CD14-positive monocyte (primary cell): ENCODE data around the gene APOBEC3F. TPM values are rescaled to one million over a fixed set of nuclear protein-coding genes. Genes with fewer than 3 reads are reported as not detected.
"Not testable (repeated sequence)": the region's sequence is repeated elsewhere in the genome, so short reads cannot be mapped to it uniquely, and the experiment has no call there.

ENCODE experiments used
- DNase-seq, 3 donors: peaks; one replicate each; pipeline ENCODE4 v3.0.0-alpha.2; 2011 to 2022
- H2AFZ ChIP-seq: 2 replicates; pipeline ENCODE4 v1.6.0; 2012; ENCODE audit warnings: mild to moderate bottlenecking, low read depth, low read length, inconsistent platforms; ENCODE audit not compliant: insufficient read depth, poor library complexity, severe bottlenecking
- H3K27ac ChIP-seq, 2 donors: 1 replicate in 1 of 2; 2 replicates in 1 of 2; pipeline ENCODE4 v1.5.1; 2012 to 2013; ENCODE audit warnings: low read length in 2 of 2, control low read depth in 1 of 2, inconsistent platforms in 1 of 2, low read depth in 1 of 2, mild to moderate bottlenecking in 1 of 2
- H3K27me3 ChIP-seq, 2 donors: one replicate each; pipeline versions ENCODE4 v1.6.0 to v1.6.1; 2011 to 2013; ENCODE audit warnings: low read length in 2 of 2; ENCODE audit not compliant: control insufficient read depth in 2 of 2, insufficient read depth in 2 of 2
- H3K36me3 ChIP-seq, 2 donors: replicated peaks in 1 of 2; 1 replicate in 1 of 2; 2 replicates in 1 of 2; pipeline versions ENCODE4 v1.5.1 to v1.6.1; 2012 to 2013; ENCODE audit warnings: low read length in 2 of 2, control low read depth in 1 of 2, inconsistent platforms in 1 of 2, mild to moderate bottlenecking in 1 of 2; ENCODE audit not compliant: insufficient read depth in 2 of 2, control insufficient read depth in 1 of 2
- H3K4me1 ChIP-seq, 2 donors: 1 replicate in 1 of 2; 2 replicates in 1 of 2; pipeline versions ENCODE4 v1.5.1 to v1.6.1; 2012 to 2013; ENCODE audit warnings: low read length in 2 of 2, control low read depth in 1 of 2, inconsistent platforms in 1 of 2, mild to moderate bottlenecking in 1 of 2, moderate library complexity in 1 of 2; ENCODE audit not compliant: insufficient read depth in 2 of 2, control insufficient read depth in 1 of 2
- H3K4me2 ChIP-seq: replicated peaks from 2 replicates; pipeline ENCODE3; 2012; ENCODE audit warnings: low read length, moderate library complexity, mild to moderate bottlenecking; ENCODE audit not compliant: poor library complexity, severe bottlenecking; ENCODE audit errors: extremely low read depth
- H3K4me3 ChIP-seq, 3 experiments: fragments of 200-600 bp in 1 of 3; sonication (generic) in 1 of 3; replicated peaks in 1 of 3; 1 replicate in 2 of 3; 2 replicates in 1 of 3; pipeline ENCODE4 v1.5.1; 2011 to 2013; ENCODE audit warnings: low read length in 3 of 3, mild to moderate bottlenecking in 3 of 3, control low read depth in 2 of 3, low read depth in 2 of 3, inconsistent platforms in 1 of 3, moderate library complexity in 1 of 3
- H3K79me2 ChIP-seq: 2 replicates; pipeline ENCODE4 v1.6.0; 2012; ENCODE audit warnings: mild to moderate bottlenecking, control low read depth, inconsistent platforms, low read length, moderate library complexity; ENCODE audit not compliant: insufficient read depth
- H3K9ac ChIP-seq: 2 replicates; pipeline ENCODE4 v1.6.0; 2017; ENCODE audit warnings: low read length, mild to moderate bottlenecking; ENCODE audit not compliant: insufficient read depth, poor library complexity, severe bottlenecking
- H3K9me3 ChIP-seq, 2 donors: replicated peaks in 1 of 2; 1 replicate in 1 of 2; 2 replicates in 1 of 2; pipeline versions ENCODE4 v1.5.1 to v1.6.1; 2012 to 2013; ENCODE audit warnings: low read length in 2 of 2, control low read depth in 1 of 2; ENCODE audit not compliant: control insufficient read depth in 1 of 2, insufficient read depth in 1 of 2
- H4K20me1 ChIP-seq: 2 replicates; pipeline ENCODE4 v1.6.0; 2012; ENCODE audit warnings: mild to moderate bottlenecking, low read length, control low read depth, moderate library complexity; ENCODE audit not compliant: insufficient read depth
- H3K27ac Mint-ChIP-seq, 7 donors: one replicate each; pipeline ENCODE4 v1.8.0; 2020; ENCODE audit warnings: mild to moderate bottlenecking in 7 of 7, mixed read lengths in 7 of 7, moderate library complexity in 6 of 7, inconsistent platforms in 2 of 7
- H3K27me3 Mint-ChIP-seq, 3 donors: one replicate each; pipeline ENCODE4 v1.8.0; 2021 to 2022; ENCODE audit warnings: low read depth in 3 of 3, mild to moderate bottlenecking in 3 of 3, mixed read lengths in 3 of 3, moderate library complexity in 3 of 3, inconsistent platforms in 1 of 3
- H3K36me3 Mint-ChIP-seq, 2 donors: one replicate each; pipeline ENCODE4 v1.8.0; 2020; ENCODE audit warnings: mixed read lengths in 2 of 2, inconsistent platforms in 1 of 2, mild to moderate bottlenecking in 1 of 2
- H3K4me1 Mint-ChIP-seq: one replicate; pipeline ENCODE4 v1.8.0; 2020; ENCODE audit warnings: mild to moderate bottlenecking, mixed read lengths
- H3K4me3 Mint-ChIP-seq, 2 donors: one replicate each; pipeline ENCODE4 v1.8.0; 2020; ENCODE audit warnings: mild to moderate bottlenecking in 2 of 2, mixed read lengths in 2 of 2, moderate library complexity in 1 of 2
- H3K9me3 Mint-ChIP-seq, 7 donors: one replicate each; pipeline ENCODE4 v1.8.0; 2020 to 2022; ENCODE audit warnings: mixed read lengths in 7 of 7, mild to moderate bottlenecking in 6 of 7, moderate library complexity in 6 of 7, inconsistent platforms in 2 of 7
- CTCF ChIP-seq: fragments of 200-600 bp; IDR thresholded peaks from one replicate; pipeline ENCODE4 v1.8.0; 2022; ENCODE audit warnings: antibody characterized with exemption, mild to moderate bottlenecking
- WGBS: methylation state at CpG from one replicate; pipeline ENCODE4 v1.1.5; 2013; ENCODE audit warnings: missing lambda C conversion rate; ENCODE audit not compliant: insufficient coverage; 5-methylcytosine and 5-hydroxymethylcytosine counted together
- intact Hi-C, 2 donors: fragments of 100-400 bp; cut with micrococcal nuclease; formaldehyde crosslinking; loops; one replicate each; pipeline versions ENCODE4 v1.15.0 to v1.15.1; 2023
- polyA plus RNA-seq, 3 donors: library from polyadenylated mRNA; depleted of rRNA in 1 of 3; unstranded in 2 of 3; stranded (reverse) in 1 of 3; fragments of 300-500 nt in 2 of 3; fragments of >200 nt in 1 of 3; fragmentation: Illumina TruSeq in 2 of 3; gene quantifications; 1 replicate in 2 of 3; 2 replicates in 1 of 3; pipeline ENCODE4 v1.2.3, GENCODE V29; 2012 to 2021

APOBEC3F gene
- polyA plus RNA-seq, 3 donors, result 4.1 to 8.0 (median 4.4) TPM

GRCh38 chr22:39030705-39031104 is 10.0 kb upstream of the APOBEC3F start:
- Histone ChIP-seq H3K4me2 (no peak overlapping the region), H4K20me1 (no peaks in the 10 kb centered on the region), H3K4me3 (no peak overlapping the region), H3K79me2 (no peaks in the 10 kb centered on the region), H3K27me3 (no peaks in the 10 kb centered on the region), H3K27ac (no peak overlapping the region), H3K9ac (no peak overlapping the region), H3K9me3 (no peaks in the 10 kb centered on the region), H3K4me1 (peaks cover 0 to 2% of the 10 kb centered on the region in 2 donors), H3K36me3 (no peaks in the 10 kb centered on the region), H2AFZ (no peak overlapping the region)
- no peak for TF ChIP-seq CTCF
- intact Hi-C loops, result no loop called here
- Mint-ChIP-seq H3K27me3 (peaks cover 0 to 1% (median 0%) of the 10 kb centered on the region in 3 donors), H3K36me3 (peaks cover 0 to 3% of the 10 kb centered on the region in 2 donors), H3K27ac (no peak overlapping the region), H3K4me1 (peaks cover 8% of the 10 kb centered on the region), H3K4me3 (no peak overlapping the region), H3K9me3 (no peaks in the 10 kb centered on the region)
- no peak for DNase-seq
- WGBS, result 87% methylated on average over 9 of the region's 14 CpGs

- WGBS, result 95% methylated on average over 13 of the region's 18 CpGs
- H4K20me1 ChIP-seq, H3K4me1 Mint-ChIP-seq, H3K9me3 ChIP-seq, intact Hi-C loops, DNase-seq, H3K36me3 ChIP-seq, H3K36me3 Mint-ChIP-seq, H3K4me3 ChIP-seq, H3K4me1 ChIP-seq, H3K27me3 ChIP-seq, H3K9me3 Mint-ChIP-seq, H3K27me3 Mint-ChIP-seq, H3K4me3 Mint-ChIP-seq, H3K4me2 ChIP-seq, H3K9ac ChIP-seq, H3K27ac Mint-ChIP-seq, H3K27ac ChIP-seq, H3K79me2 ChIP-seq, H2AFZ ChIP-seq: not testable (repeated sequence)
Measured at GRCh38 chr22:39031434-39032295, 9.0 kb upstream of the APOBEC3F start.

- H3K36me3 ChIP-seq, H2AFZ ChIP-seq, H3K4me3 ChIP-seq, H3K9me3 ChIP-seq, H3K4me3 Mint-ChIP-seq, H3K9ac ChIP-seq, H3K9me3 Mint-ChIP-seq, H3K36me3 Mint-ChIP-seq, DNase-seq, H3K27ac Mint-ChIP-seq, H4K20me1 ChIP-seq, H3K27ac ChIP-seq, H3K27me3 Mint-ChIP-seq, intact Hi-C loops, H3K27me3 ChIP-seq, H3K79me2 ChIP-seq, H3K4me2 ChIP-seq: not testable (repeated sequence)
- WGBS, result 67% methylated on average over 1 of the region's 2 CpGs
- peaks cover 24% of the 10 kb centered on the region for H3K4me1 Mint-ChIP-seq
- peaks cover 16 to 19% of the 10 kb centered on the region in 2 donors for H3K4me1 ChIP-seq
Measured at GRCh38 chr22:39037071-39037470, 3.6 kb upstream of the APOBEC3F start.
